Testis (tissue), 2 donors: ENCODE results near the gene ATG9A.

Source experiments
- CTCF ChIP-seq, 3 experiments: fragments of 450-650 bp in 2 of 3; fragments of 200-600 bp in 1 of 3; sonication (generic) in 1 of 3; IDR thresholded peaks; one replicate each; pipeline ENCODE4 v1.5.1; 2016 to 2019; ENCODE audit warnings: antibody characterized with exemption in 3 of 3, mild to moderate bottlenecking in 2 of 3, moderate library complexity in 1 of 3
- POLR2A ChIP-seq: fragments of 450-650 bp; IDR thresholded peaks from one replicate; pipeline ENCODE4 v1.6.1; 2017; ENCODE audit warnings: antibody characterized with exemption, mild to moderate bottlenecking, moderate library complexity

- no peak for TF ChIP-seq CTCF (IDR thresholded peaks at IDR 0.05)
- no peak for TF ChIP-seq POLR2A
These were observed 23.5 kb downstream of the ATG9A start for GRCh38 chr2:219205981-219206327.
